Glomerular visceral epithelial cell (primary cell): ENCODE data around the gene SHFL.

Source experiments
- DNase-seq: peaks from one replicate; pipeline ENCODE4 v3.0.0-alpha.2; 2016; ENCODE audit errors: extremely low spot score

Gene SHFL

GRCh38 chr19:10087296-10088061, 1.4 kb downstream of the SHFL start:
- DNase-seq = no peak

DNA sequence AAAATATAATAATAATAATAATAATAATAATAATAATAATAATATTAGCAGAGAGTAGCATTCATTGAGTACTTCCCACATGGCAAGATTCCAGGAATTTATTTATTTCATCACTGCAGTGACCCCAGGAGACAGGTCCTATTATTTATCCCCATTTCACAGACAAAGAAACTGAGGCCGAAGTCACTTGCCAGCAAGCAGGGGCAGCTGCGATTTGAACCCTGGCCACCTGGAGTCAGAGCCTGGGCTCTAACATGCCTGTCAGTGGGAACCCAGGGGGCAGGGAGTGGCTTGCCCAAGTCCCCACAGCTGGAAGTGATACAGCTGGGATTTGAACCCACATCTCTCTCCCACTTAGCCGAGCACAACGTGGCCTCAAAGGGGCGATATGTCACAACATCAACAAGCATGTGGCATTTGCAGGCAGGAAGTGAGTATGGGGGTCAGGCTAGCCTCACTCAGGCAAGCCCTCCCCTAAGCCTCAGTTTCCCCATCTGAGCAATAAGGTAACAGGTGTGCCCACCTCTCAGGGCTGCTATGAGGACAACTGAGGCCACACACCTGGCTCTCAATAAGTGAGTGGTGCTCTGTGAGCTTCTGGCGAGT, 2.9 kb downstream of the SHFL start:
- no peak for DNase-seq

DNA sequence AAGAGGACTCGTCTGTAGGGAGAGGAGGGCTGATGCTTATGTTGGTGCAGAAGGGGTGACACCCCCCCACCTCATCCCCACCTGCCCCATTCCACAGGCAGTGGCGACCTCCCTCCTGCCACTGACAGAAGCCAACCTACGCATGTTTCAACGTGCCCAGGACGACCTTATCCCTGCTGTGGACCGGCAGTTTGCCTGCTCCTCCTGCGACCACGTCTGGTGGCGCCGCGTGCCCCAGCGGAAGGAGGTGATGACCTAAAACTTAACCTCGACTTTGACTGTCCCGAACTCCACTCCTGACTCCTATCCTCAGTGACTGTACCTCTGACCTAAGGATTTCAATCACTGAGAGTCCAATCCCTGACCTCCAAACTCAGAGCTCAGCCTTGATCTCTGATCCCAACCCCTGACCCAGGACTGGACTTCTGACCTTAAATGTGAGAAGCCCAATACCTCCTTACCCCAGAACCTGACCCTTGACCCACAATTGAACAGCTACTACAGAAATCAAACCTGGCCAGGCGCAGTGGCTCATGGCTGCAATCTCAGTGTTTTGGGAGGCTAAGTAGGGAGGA, 3.8 kb downstream of the SHFL start:
- no peak for DNase-seq

GRCh38 chr19:10091370-10091687, 5.2 kb downstream of the SHFL start:
- DNase-seq = no peak

GRCh38 chr19:10091895-10092641, 6.0 kb downstream of the SHFL start:
- no peak for DNase-seq

DNA sequence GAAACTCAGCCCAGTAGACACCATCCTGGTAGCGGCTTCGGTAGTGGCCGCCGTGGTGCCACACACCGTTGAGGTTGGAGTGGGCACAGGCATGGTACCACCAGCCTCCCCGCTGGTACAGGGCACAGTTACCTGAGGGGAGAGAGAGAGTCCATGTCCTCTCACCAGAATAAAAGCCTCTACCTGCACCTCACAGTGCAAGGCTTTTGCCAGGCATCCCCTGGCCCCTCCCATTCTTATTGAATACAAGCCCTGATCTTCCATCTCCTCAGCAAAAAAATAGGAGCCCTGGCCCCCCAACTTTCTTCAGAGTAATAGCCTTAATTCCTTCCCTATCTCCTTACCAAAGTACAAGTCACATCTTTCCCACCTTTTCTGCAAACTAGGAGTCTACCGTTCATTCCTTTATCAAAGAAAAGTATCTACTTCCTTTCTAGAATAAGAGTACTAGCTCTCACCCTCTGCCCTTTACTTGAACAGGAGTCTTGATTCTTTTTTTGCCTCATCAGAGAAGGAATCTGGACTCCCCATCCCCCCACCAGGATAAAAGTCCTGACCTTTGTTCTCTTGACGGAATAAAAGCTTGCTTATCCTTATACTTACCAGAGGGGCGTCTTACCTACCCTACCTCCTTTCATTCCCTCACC, 6.7 kb downstream of the SHFL start:
- no peak for DNase-seq

DNA sequence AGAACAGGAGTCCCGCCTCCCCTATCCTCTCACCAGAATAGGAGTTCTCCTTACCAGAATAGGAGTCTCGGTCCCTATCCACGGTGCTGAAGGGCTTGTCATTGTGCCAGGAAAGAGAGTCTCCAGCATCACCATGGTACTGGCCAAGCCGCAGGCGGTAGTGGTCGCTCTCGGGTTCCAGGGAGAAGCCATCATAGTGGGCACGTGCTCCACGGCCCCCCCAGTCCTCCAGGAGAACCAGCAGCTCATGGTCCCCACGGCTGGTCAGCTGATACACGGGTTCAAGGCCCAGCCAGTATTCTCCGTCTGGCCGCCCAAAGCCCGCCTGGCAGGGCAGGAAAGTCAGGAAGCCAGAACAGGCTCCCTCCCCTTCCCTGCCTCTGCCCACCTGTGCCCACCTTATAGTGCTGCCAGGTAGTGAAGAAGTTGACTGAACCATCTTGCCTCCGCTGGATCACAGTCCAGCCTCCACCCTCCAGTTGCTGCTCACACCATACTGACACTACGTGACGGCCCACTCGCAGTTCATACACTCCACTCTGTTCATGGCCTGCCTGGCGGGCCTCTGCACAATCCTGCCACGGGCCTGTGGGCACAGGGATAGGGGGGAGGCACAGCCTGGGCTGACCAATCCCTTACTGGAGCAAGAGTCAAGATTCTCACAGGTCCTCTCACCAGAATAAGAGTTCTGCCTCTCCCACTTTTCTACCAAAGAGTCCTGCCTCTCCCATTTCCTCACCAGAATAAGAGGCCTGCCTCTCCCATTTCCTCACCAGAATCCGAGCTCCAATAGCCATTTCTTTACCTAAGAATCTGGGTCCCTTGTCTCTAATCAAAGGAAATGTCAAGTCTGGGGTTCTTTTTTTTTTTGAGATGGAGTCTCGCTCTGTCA, 7.4 kb downstream of the SHFL start:
- no peak for DNase-seq

DNA sequence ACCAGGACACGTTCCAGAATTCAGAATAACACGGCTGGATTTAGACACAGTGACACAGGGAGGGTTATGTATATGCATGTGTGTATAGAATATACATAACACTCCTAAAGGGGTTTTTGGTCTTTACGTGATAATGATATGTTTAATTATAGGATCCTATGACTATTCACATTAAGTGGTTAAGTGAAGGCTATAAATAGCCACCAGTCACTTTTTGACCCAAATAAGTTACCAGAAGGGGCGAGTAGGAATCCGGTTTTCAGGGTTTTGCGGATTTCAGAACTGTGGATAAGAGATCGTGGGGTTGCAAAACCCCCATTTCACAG, 9.5 kb downstream of the SHFL start:
- no peak for DNase-seq

GRCh38 chr19:10095948-10096614, 10.0 kb downstream of the SHFL start:
- peak; percentile 96 for DNase-seq

DNA sequence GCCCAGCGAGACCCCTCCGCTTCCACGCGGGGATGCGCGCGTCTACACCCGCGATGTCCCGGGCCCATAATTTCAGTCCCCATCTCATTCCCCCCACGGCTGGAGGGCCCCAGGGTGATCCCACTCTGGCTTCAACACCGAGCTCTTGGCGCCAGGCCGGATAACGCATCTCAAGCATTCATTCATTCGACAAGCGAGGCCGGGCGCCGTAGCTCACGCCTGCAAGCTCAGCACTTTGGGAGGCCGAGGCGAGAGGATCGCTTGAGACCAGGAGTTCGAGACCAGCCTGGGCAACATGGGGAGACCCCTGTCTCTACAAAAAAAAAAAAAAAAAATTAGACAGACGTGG, 10.5 kb downstream of the SHFL start:
- no peak for DNase-seq

GRCh38 chr19:10100163-10100785, 14.2 kb downstream of the SHFL start:
- no peak for DNase-seq

- no peak for DNase-seq
These were observed 16.7 kb downstream of the SHFL start for GRCh38 chr19:10102787-10103236.

GRCh38 chr19:10104130-10104513, 18.0 kb downstream of the SHFL start:
- DNase-seq = no peak

DNA sequence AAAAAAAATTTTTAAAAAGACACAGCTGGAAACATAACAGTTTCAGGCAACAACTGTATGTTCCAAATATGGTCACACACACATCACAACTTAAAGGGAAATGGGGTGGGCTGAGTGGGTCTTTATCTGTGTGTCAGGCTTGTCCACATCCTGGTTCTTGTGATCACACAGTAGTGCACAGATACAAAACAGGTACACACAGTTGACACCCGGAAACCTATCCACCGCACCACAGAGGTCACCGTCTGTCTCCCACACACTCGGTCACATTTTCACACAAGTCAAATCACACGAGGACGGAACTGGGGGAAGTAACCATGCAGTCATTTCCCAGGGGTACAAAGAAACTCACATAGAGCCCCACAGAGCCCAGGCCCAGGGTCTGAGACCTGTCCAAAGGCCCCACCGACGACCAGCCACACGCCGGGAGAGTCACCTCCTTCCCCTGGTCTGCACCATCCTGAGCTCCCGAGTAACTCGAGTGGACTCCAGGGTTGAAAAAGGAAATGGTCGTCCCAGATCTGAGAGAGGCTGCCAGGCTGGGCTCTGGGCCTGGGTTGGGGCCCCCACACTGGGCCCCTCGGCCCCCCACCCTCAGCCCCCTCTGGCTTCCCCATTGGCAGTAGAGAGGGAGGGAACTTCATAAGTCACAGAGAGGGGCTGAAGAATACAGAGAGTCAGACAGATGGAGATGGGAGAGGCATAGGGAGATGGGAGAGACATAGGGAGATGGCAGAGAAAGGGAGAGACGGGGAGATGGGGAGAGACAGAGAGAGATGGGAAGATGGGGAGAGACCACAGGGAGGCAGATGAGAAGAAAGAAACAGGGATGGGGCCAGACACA, 18.8 kb downstream of the SHFL start:
- no peak for DNase-seq

DNA sequence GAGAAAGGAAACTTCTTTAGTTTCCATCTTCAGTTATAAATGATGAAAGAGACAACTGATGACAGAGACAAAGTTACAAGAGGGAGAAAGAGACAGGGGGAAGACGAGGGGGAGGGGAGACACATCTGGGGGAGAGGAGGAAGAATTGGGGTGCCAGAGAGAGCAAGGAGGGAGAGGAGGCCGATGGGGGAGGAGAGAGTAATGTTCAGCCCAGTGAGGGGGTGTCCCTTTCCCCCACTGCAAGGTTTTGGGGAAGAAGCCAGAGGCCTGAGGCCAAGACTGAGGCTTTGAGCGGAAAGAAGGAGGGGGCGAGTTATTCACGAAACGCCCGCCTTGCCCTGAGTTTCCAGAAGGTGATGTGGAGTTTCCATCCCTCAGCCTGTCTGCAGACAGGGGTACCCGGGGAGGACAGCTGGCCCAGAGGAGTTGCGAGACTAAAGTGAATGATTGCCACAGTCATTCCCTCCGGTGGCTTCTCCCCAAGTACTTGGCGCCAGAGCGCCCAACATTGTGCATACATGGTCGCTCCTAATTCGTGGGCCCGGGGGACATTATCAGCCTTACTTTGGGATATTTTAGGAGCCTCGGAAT, 19.5 kb downstream of the SHFL start:
- no peak for DNase-seq

DNA sequence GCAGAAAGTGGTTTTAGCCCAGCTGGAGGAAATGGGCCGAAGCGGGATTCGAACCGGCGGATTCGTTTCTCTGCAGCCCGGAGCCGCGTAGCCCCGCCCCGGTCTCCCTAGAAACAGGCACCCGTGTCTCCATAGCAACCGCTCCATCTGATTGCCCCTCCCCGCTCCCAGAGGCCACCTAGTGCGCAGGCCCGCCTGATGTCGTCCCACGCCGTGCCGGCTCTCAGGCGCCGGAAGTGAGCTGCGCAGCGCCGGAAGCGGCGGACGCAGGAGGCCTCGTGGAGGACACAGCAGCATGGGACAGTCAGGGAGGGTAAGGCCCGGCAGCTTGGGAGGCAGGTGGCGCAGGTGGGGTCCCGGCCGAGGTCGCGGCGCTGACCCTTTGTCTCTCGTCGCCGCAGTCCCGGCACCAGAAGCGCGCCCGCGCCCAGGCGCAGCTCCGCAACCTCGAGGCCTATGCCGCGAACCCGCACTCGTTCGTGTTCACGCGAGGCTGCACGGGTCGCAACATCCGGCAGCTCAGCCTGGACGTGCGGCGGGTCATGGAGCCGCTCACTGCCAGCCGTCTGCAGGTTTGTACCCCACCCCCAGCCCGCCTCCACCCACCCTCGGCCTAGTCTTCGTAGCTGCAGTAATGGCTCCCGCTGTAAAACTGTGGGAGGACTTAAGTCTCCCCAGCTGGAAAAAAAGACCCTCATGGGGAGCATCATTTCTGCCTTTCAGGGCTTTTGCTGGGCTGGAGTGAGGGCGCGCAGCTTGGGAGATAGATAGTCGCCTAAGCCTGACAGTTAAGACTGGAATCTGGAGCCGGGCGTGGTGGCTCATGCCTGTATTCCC, 20.2 kb downstream of the SHFL start, which contains the start of gene PPAN:
Gene PPAN (plus strand): TSS at position 263 of the 837 bp plus-strand sequence. CDS start 33 bp downstream, at position 296.
- DNase-seq = peak; percentile 99

GRCh38 chr19:10107254-10107653, 21.1 kb downstream of the SHFL start:
- no peak for DNase-seq

GRCh38 chr19:10107817-10108367, 21.8 kb downstream of the SHFL start:
- no peak for DNase-seq
